ENCODE results near the gene LYRM7. TPM values are rescaled to one million over a fixed set of nuclear protein-coding genes. Genes with fewer than 3 reads are reported as not detected.

The LYRM7 gene
- total RNA-seq, 1 donor from 2014 or later, result 6.0 TPM

- Histone ChIP-seq H3K27ac (no peak overlapping the region), H3K27me3 (no peaks in the 10 kb centered on the region), H3K4me3 (no peak overlapping the region), H3K4me1 (peaks cover 7% of the 10 kb centered on the region), H3K36me3 (no peaks in the 10 kb centered on the region), H3K9me3 (no peaks in the 10 kb centered on the region)
- intact Hi-C loops (cut with DNase I), result no loop called here
- TF ChIP-seq CTCF (IDR thresholded peaks at IDR 0.05), result no peak
- DNase-seq, result no peak
- no peak for ATAC-seq
Measured at GRCh38 chr5:131212471-131213021, 41.8 kb downstream of the LYRM7 start.

GRCh38 chr5:131214609-131215227 is 44.0 kb downstream of the LYRM7 start:
- DNase-seq, result no peak
- Histone ChIP-seq H3K4me3 (no peak overlapping the region), H3K27ac (no peak overlapping the region), H3K36me3 (no peaks in the 10 kb centered on the region), H3K4me1 (peaks cover 4% of the 10 kb centered on the region), H3K27me3 (no peaks in the 10 kb centered on the region), H3K9me3 (no peaks in the 10 kb centered on the region)
- no peak for TF ChIP-seq CTCF (IDR thresholded peaks at IDR 0.05)
- intact Hi-C loops (cut with DNase I), result no loop called here
- ATAC-seq, result no peak

GRCh38 chr5:131217791-131218190 is 47.0 kb downstream of the LYRM7 start:
- no peak for TF ChIP-seq CTCF (IDR thresholded peaks at IDR 0.05)
- no peak for ATAC-seq
- DNase-seq, result no peak

DNA sequence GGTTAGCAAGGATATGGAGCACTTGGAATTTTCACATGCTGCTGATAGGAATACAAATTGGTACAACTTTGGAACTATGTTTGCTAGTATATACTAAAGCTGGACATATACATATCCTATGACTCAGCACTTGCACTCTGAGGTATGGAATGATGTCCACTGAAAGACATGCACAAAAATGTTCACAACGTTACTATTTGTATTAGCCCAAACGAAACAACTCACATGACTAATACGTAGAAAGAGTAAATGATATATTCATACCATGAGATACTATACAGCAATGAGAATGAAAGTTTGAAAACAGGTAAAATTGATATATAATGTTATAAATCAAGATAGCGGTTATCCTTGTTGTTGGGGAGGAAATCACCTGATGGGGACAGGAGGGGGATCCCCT is 47.6 kb downstream of the LYRM7 start:
- no peaks in the 10 kb centered on the region for H3K36me3 ChIP-seq
- intact Hi-C loops (cut with DNase I), result no loop called here
- H3K27me3 ChIP-seq, result no peaks in the 10 kb centered on the region
- no peak for TF ChIP-seq CTCF (IDR thresholded peaks at IDR 0.05)
- H3K4me1 ChIP-seq, result no peaks in the 10 kb centered on the region
- no peak overlapping the region for H3K4me3 ChIP-seq
- ATAC-seq (no peak), DNase-seq (no peak)
- H3K9me3 ChIP-seq, result no peaks in the 10 kb centered on the region
- H3K27ac ChIP-seq, result no peak overlapping the region

More at GRCh38 chr5:131217791-131218190, 47.0 kb downstream of the LYRM7 start:
- intact Hi-C loops (cut with DNase I), result no loop called here
- Histone ChIP-seq H3K27me3 (no peaks in the 10 kb centered on the region), H3K27ac (no peak overlapping the region), H3K4me1 (no peaks in the 10 kb centered on the region), H3K9me3 (no peaks in the 10 kb centered on the region), H3K36me3 (no peaks in the 10 kb centered on the region), H3K4me3 (no peak overlapping the region)

- ATAC-seq (no peak), DNase-seq (no peak)
- H3K36me3 ChIP-seq, result no peaks in the 10 kb centered on the region
- intact Hi-C loops (cut with DNase I), result no loop called here
- no peaks in the 10 kb centered on the region for H3K27me3 ChIP-seq
- H3K4me1 ChIP-seq, result no peaks in the 10 kb centered on the region
- TF ChIP-seq CTCF (IDR thresholded peaks at IDR 0.05), result no peak
- H3K9me3 ChIP-seq, result no peaks in the 10 kb centered on the region
- H3K4me3 ChIP-seq, result no peak overlapping the region
- H3K27ac ChIP-seq, result no peak overlapping the region
Measured at GRCh38 chr5:131220566-131220965, 49.8 kb downstream of the LYRM7 start.
